Muscle of leg (tissue), 11 donors: ENCODE data around the gene CAMSAP1. TPM values are rescaled to one million over a fixed set of nuclear protein-coding genes. Genes with fewer than 3 reads are reported as not detected.
A peak's percentile ranks its signal among the peaks of the same experiment; 100 is the strongest.

Experiments used
- DNase-seq: peaks from one replicate; pipeline ENCODE4 v3.0.0; 2013
- H3K27ac ChIP-seq: one replicate; pipeline ENCODE4 v1.5.1; 2013; ENCODE audit warnings: mild to moderate bottlenecking, low read length, control low read depth
- H3K27me3 ChIP-seq: one replicate; pipeline ENCODE4 v1.6.1; 2013; ENCODE audit warnings: low read length; ENCODE audit not compliant: control insufficient read depth, insufficient read depth
- H3K36me3 ChIP-seq: one replicate; pipeline ENCODE4 v1.6.1; 2013; ENCODE audit warnings: low read length; ENCODE audit not compliant: control insufficient read depth, insufficient read depth
- H3K4me1 ChIP-seq: one replicate; pipeline ENCODE4 v1.6.1; 2013; ENCODE audit warnings: low read length; ENCODE audit not compliant: control insufficient read depth, insufficient read depth
- H3K4me3 ChIP-seq: one replicate; pipeline ENCODE4 v1.5.1; 2013; ENCODE audit warnings: low read length, control low read depth
- H3K9me3 ChIP-seq: replicated peaks from 2 replicates; pipeline ENCODE4 v1.6.1; 2013; ENCODE audit warnings: low read depth, low read length; ENCODE audit not compliant: control insufficient read depth
- WGBS: methylation state at CpG from one replicate; pipeline ENCODE4 v1.1.5; 2013; ENCODE audit warnings: missing lambda C conversion rate; ENCODE audit not compliant: insufficient coverage; 5-methylcytosine and 5-hydroxymethylcytosine counted together
- polyA plus RNA-seq, 8 donors: library from polyadenylated mRNA; unstranded; fragments of 120-200 nt; gene quantifications; one replicate each; pipeline versions ENCODE4 v1.2.1 to v1.2.3, GENCODE V29; 2013; ENCODE audit warnings: inconsistent platforms in 1 of 8, low replicate concordance in 1 of 8; ENCODE audit not compliant: insufficient read length in 8 of 8, insufficient read depth in 1 of 8
- total RNA-seq: library from RNA; stranded (reverse); fragments of 120-200 nt; gene quantifications from one replicate; pipeline ENCODE4 v1.2.4, GENCODE V29; 2013

The CAMSAP1 gene
- total and polyA plus RNA-seq, 9 donors = 19.4 to 27.9 (median 24.7) TPM

DNA sequence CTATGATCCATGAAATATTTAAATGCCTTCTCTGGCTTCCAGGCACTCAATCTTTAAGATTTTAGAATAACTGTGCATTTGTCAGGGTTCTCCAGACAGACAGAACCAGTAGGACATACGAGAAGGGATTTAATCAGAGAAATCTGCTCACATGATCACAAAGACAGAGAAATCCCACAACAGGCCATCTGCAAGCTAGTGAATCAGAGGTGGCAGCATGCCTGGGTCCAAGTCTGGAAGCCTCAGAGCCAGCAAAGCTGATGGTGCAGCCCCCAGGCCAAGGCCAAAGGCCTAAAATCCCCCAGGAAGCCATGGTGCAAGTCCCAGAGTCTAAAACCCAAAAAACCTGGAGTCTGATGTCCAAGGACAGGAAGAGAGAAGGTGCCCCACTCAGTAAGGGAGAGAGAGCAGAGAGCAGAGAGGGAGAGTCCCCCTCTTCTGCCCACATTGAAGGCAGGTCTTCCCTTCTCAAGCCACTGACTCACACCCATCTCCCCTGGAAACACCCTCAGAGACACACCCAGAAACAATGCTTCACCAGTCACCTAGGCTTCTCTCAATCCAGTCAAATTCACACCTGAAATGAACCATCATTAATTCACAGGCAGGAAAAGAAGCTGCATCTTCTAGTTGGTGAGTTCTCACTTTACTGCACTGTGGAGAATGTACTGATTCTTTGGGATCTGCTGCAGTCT, 48.7 kb downstream of the CAMSAP1 start:
- Histone ChIP-seq H3K4me1 (peaks cover 20% of the 10 kb centered on the region), H3K36me3 (peaks cover 31% of the 10 kb centered on the region), H3K9me3 (no peaks in the 10 kb centered on the region), H3K4me3 (no peak overlapping the region), H3K27ac (peak overlapping the region; percentile 17), H3K27me3 (no peaks in the 10 kb centered on the region)
- whole genome bisulfite sequencing = 83% methylated on average over 1 of the region's 1 CpG
- peak; percentile 18 for DNase-seq

DNA sequence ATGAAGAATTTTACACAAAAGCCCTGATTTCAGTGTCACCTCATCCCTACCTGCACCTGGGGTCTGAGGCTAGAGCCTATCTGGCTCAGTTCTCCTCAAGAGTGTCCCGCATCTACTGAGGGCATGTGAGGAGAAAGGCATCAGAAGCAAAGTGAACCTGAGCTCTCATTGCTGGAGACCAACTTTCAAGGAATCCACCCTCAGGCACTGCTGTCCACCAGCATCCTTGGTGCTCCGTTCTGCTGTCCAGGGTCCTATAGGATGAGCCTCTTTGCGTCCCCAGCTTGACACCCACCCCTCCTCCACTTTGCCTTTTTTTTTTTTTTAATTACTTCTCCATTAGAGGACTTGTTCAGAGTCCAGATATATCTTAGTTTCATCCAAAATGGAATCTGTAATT, 49.5 kb downstream of the CAMSAP1 start:
- no peaks in the 10 kb centered on the region for H3K27me3 ChIP-seq
- no peak overlapping the region for H3K4me3 ChIP-seq
- DNase-seq = no peak
- H3K36me3 ChIP-seq = peaks cover 31% of the 10 kb centered on the region
- 97% methylated on average over 3 of the region's 3 CpGs for WGBS
- peaks cover 25% of the 10 kb centered on the region for H3K4me1 ChIP-seq
- no peak overlapping the region for H3K27ac ChIP-seq
- H3K9me3 ChIP-seq = no peaks in the 10 kb centered on the region

DNA sequence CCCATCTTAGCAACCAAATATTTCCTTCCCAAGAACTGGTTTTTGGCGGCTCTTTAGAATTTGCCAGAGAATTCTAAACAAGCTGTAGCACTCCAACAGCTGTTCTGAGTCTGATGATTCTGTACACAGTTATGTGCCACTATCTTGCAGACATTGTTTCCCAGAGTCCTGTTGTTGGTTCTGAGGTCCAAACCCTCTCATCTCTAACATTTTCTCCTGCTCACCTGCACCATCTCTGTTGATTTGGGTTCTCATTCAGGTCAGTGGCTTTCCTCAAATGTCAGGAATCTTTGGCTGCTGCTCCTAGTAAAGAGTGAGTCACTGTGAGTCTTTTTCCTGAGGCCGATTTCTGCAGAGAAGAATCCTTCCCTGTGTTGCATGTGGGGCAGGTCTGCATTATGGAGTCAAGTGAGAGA, 50.0 kb downstream of the CAMSAP1 start:
- Histone ChIP-seq H3K4me3 (no peak overlapping the region), H3K27me3 (no peaks in the 10 kb centered on the region), H3K9me3 (no peaks in the 10 kb centered on the region), H3K36me3 (peaks cover 31% of the 10 kb centered on the region), H3K4me1 (peaks cover 26% of the 10 kb centered on the region), H3K27ac (peak overlapping the region; percentile 22)
- 80% methylated on average over 2 of the region's 2 CpGs for WGBS
- DNase-seq = peak; percentile 30

DNA sequence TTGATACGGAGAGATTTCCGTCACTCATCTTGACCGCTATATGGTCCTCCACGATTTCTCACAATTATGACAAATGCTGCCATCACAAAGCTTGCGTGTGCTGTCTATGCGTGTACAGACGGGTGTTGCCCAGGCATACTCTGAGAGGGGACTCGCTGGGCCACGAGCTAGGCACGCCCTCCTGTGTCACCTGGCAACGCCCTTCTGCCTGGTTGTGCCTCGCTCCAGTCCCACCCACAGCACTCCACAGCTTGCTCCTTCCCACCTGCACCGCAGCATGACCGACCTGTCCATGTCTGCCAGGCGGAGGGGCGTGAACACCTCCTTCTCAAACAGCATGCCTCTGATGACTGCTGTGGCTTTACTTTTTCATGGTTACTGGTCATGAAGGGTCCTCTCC, 55.6 kb downstream of the CAMSAP1 start:
- peaks cover 31% of the 10 kb centered on the region for H3K36me3 ChIP-seq
- WGBS = 92% methylated on average over 16 of the region's 16 CpGs
- no peak overlapping the region for H3K4me3 ChIP-seq
- H3K27ac ChIP-seq = no peak overlapping the region
- H3K27me3 ChIP-seq = no peaks in the 10 kb centered on the region
- H3K4me1 ChIP-seq = peaks cover 11% of the 10 kb centered on the region
- no peak for DNase-seq
- H3K9me3 ChIP-seq = no peaks in the 10 kb centered on the region

DNA sequence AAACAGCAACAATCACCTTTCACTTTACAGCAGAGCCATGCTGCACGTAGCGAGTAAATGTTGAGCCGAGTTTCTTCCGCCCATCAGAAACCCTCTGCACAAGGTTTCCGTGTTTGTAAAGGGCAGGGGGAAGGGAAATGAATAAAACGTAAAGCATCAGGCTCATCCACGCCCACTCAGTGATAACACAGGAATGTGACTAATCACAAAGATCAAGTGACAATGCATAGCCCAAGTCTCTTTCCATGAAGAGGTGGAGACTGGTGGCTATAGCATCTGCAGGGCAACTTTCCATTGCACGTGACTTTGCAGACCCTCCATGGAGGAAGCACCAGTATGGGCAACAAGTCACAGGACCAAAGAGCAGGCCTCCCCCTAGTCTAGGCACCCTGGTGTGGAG, 56.6 kb downstream of the CAMSAP1 start:
- Histone ChIP-seq H3K9me3 (no peaks in the 10 kb centered on the region), H3K4me3 (no peak overlapping the region), H3K36me3 (peaks cover 27% of the 10 kb centered on the region), H3K27me3 (no peaks in the 10 kb centered on the region), H3K4me1 (peaks cover 6% of the 10 kb centered on the region), H3K27ac (no peak overlapping the region)
- no CpG with 5 or more reads among the region's 8 CpGs for WGBS
- DNase-seq = no peak

DNA sequence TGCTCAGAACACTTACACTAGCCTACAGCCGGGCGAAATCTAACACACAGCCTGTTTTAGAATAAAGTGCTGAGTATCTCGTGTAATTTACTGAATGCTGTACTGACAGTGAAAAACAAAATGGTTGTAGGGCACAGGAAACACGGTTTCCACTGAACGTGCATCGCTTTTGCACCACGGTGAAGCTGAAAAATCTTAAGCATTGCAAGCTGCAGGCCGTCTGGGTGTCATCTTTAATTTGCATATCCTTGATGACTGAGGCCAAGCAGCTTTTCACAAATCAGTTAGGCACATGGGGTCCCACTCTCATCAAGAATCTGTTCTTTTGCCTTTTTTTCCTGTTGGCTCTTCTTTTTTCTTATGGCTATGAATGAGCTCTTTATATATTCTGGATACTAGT, 58.2 kb downstream of the CAMSAP1 start:
- peaks cover 6% of the 10 kb centered on the region for H3K4me1 ChIP-seq
- WGBS = 57% methylated on average over 6 of the region's 8 CpGs
- no peaks in the 10 kb centered on the region for H3K9me3 ChIP-seq
- no peak overlapping the region for H3K4me3 ChIP-seq
- H3K27ac ChIP-seq = no peak overlapping the region
- H3K36me3 ChIP-seq = peaks cover 27% of the 10 kb centered on the region
- no peaks in the 10 kb centered on the region for H3K27me3 ChIP-seq
- DNase-seq = no peak

DNA sequence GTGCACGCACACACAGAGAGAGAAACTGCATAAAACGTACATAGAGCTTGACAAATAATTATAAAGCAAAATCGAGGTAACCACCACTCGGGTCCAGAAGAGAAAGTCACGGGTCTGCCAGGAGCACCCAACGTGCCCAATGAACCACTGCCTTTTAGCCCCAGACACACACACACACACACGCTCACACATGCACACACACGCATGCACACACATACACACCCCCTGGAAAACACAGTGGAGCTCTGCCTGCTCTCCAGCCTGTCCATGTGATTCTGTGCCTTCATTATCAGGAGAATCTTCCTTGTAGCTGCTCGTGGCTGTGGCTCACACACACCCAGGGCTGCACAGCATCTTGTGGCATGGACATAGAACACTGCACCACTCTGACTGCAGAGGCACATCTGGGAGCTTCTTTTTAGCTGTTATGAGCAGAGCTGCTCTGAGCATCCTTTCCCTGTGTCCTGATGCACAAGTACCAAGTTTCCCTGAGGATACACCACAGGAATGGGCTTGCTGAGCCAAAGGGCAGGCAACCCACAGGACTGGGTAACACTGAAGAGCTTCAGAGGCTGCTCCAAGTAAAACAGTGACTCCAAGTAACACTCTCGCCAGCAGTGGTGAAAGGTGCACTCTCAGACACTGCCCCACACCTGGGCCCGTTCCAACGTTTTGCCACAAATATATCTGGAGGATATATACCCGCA, 58.9 kb downstream of the CAMSAP1 start:
- WGBS = 81% methylated on average over 10 of the region's 13 CpGs
- no peaks in the 10 kb centered on the region for H3K27me3 ChIP-seq
- H3K27ac ChIP-seq = no peak overlapping the region
- peaks cover 27% of the 10 kb centered on the region for H3K36me3 ChIP-seq
- no peak overlapping the region for H3K4me3 ChIP-seq
- H3K9me3 ChIP-seq = no peaks in the 10 kb centered on the region
- H3K4me1 ChIP-seq = peaks cover 5% of the 10 kb centered on the region
- DNase-seq = no peak

DNA sequence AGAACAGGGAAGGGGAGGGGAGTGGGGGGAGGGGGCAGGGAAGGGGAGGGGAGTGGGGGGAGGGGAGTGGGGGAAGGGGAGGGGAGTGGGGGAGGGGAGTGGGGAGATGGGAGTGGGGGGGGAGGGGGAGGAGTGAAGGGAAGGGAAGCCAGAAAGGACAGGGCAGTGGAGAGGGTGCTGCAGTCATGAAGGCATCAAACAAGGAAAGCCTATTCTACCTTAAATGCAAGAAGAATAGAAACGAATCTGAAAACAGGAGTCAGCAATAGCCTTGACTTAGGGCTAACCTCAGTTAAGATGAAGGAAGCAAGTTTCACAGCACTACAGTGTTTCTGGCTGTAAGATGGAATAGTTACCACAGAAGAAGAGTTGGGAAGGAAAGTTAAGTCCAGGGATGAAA, 59.5 kb downstream of the CAMSAP1 start:
- Histone ChIP-seq H3K9me3 (no peaks in the 10 kb centered on the region), H3K4me3 (no peak overlapping the region), H3K27me3 (no peaks in the 10 kb centered on the region), H3K27ac (no peak overlapping the region), H3K4me1 (peaks cover 1% of the 10 kb centered on the region), H3K36me3 (peaks cover 27% of the 10 kb centered on the region)
- no peak for DNase-seq
- WGBS = 40% methylated on average over 1 of the region's 1 CpG

DNA sequence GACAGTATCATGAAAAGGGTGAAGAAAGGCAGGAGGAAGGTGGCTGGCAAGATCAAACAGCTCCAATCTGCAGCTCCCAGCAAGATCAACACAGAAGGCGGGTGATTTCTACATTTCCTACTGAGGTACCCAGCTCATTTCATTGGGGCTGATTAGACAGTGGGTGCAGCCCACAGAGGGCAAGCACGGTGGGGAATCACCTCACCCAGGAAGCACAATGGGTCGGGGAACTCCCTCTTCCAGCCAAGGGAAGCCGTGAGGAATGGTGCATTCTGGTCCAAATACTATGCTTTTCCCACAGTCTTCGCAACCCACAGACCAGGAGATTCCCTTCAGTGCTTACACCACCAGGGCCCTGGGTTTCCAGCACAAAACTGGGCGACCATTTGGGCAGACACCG, 66.8 kb downstream of the CAMSAP1 start:
- H3K27me3 ChIP-seq = no peaks in the 10 kb centered on the region
- no peaks in the 10 kb centered on the region for H3K9me3 ChIP-seq
- 88% methylated on average over 6 of the region's 7 CpGs for WGBS
- no peak overlapping the region for H3K4me3 ChIP-seq
- H3K27ac ChIP-seq = no peak overlapping the region
- no peak for DNase-seq
- H3K36me3 ChIP-seq = peaks cover 22% of the 10 kb centered on the region
- no peaks in the 10 kb centered on the region for H3K4me1 ChIP-seq

DNA sequence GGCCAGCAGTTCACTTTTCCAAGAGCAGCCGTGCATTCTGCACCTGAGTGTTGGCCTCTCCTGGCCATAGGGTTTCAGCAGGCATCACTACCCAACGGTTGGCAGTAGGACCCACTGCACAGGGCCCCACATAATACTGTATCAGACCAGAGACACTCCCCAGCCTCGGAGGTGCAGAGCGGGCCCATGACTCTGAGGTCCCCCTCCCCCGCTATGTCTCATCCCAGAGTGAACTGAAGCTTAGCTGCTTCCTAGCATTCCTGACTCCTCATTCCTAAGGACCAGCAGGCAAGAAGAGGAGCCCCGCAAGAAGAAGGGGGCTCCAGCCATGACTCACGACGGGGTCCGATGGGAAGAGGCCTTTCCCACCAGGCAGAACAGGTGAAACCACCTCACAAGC, 67.2 kb downstream of the CAMSAP1 start:
- WGBS = 100% methylated on average over 3 of the region's 9 CpGs
- no peak overlapping the region for H3K4me3 ChIP-seq

More for the DNA sequence above, 67.2 kb downstream of the CAMSAP1 start:
- DNase-seq = no peak
- H3K4me1 ChIP-seq = no peaks in the 10 kb centered on the region
- H3K27me3 ChIP-seq = no peaks in the 10 kb centered on the region
- H3K36me3 ChIP-seq = peaks cover 22% of the 10 kb centered on the region
- no peak overlapping the region for H3K27ac ChIP-seq
- H3K9me3 ChIP-seq = no peaks in the 10 kb centered on the region
